PC-9 (cell line): ENCODE data around the gene ADGRV1. TPM values are rescaled to one million over a fixed set of nuclear protein-coding genes. Genes with fewer than 3 reads are reported as not detected.

Experiments
- BruUV-seq: library from RNA; stranded (reverse); fragments of 400-500 nt; replicated peaks from 2 replicates; lab custom pipeline; 2021; lab: Mats Ljungman, UMichigan
- CTCF ChIA-PET: fragments of 300-600 bp; sonication (Branson Sonifier 250); formaldehyde crosslinking; loops from one replicate; lab custom pipeline; 2022; ENCODE audit warnings: antibody characterized with exemption; lab: Charles Lee
- POLR2A ChIA-PET: fragments of 300-600 bp; sonication (Branson Sonifier 250); formaldehyde crosslinking; loops from one replicate; lab custom pipeline; 2022; ENCODE audit warnings: antibody characterized with exemption; ENCODE audit not compliant: unreplicated experiment; lab: Charles Lee
- DNase-seq, 2 experiments: peaks; one replicate each; pipeline versions ENCODE4 v3.0.0 to v3.0.0-alpha.2; 2015 to 2022; ENCODE audit warnings: mixed read lengths in 1 of 2
- H2AFZ ChIP-seq: fragments of 200-600 bp; sonication (generic); 2 replicates; pipeline ENCODE4 v1.8.1; 2017; ENCODE audit warnings: antibody characterized with exemption
- H3F3A ChIP-seq: fragments of 200-600 bp; sonication (generic); 2 replicates; pipeline ENCODE4 v1.8.1; 2017; ENCODE audit warnings: antibody characterized with exemption, mild to moderate bottlenecking, low read depth; ENCODE audit not compliant: insufficient read depth
- H3K27ac ChIP-seq: fragments of 200-600 bp; sonication (generic); 2 replicates; pipeline ENCODE4 v1.6.1; 2016; ENCODE audit warnings: mixed run types
- H3K27me3 ChIP-seq: fragments of 200-600 bp; sonication (generic); 2 replicates; pipeline ENCODE4 v1.6.1; 2016; ENCODE audit warnings: low read depth, mixed run types; ENCODE audit not compliant: insufficient read depth
- H3K36me3 ChIP-seq: fragments of 200-600 bp; sonication (generic); 2 replicates; pipeline ENCODE4 v1.6.1; 2016; ENCODE audit warnings: low read depth, mixed run types
- H3K4me1 ChIP-seq: fragments of 200-600 bp; sonication (generic); replicated peaks from 2 replicates; pipeline ENCODE4 v1.6.1; 2016; ENCODE audit warnings: mixed run types; ENCODE audit not compliant: insufficient read depth
- H3K4me2 ChIP-seq: fragments of 200-600 bp; sonication (generic); 2 replicates; pipeline ENCODE4 v1.6.1; 2017; ENCODE audit warnings: mixed run types
- H3K4me3 ChIP-seq: fragments of 200-600 bp; sonication (generic); 2 replicates; pipeline ENCODE4 v1.6.1; 2016; ENCODE audit warnings: mixed run types
- H3K79me2 ChIP-seq: fragments of 200-600 bp; sonication (generic); 2 replicates; pipeline ENCODE4 v1.6.1; 2017; ENCODE audit warnings: low read depth, mixed run types
- H3K9me2 ChIP-seq: fragments of 200-600 bp; sonication (generic); 2 replicates; pipeline ENCODE4 v1.8.1; 2017; ENCODE audit warnings: mild to moderate bottlenecking; ENCODE audit not compliant: insufficient read depth
- H3K9me3 ChIP-seq: fragments of 200-600 bp; sonication (generic); 2 replicates; pipeline ENCODE4 v1.8.1; 2016; ENCODE audit warnings: low read depth; ENCODE audit not compliant: insufficient read depth
- H4K20me1 ChIP-seq: fragments of 200-600 bp; sonication (generic); 2 replicates; pipeline ENCODE4 v1.8.1; 2017; ENCODE audit not compliant: insufficient read depth
- EZH2 ChIP-seq: fragments of 200-600 bp; sonication (generic); IDR thresholded peaks from 2 replicates; pipeline ENCODE4 v1.8.0; 2017; ENCODE audit warnings: antibody characterized with exemption, low read depth
- intact Hi-C: fragments of 100-400 bp; cut with micrococcal nuclease; formaldehyde crosslinking; loops from one replicate; pipeline ENCODE4 v1.10.0; 2022; ENCODE audit not compliant: unreplicated experiment
- total RNA-seq: library from RNA; stranded (reverse); gene quantifications from 2 replicates; pipeline ENCODE4 v1.2.3, GENCODE V29; 2021
- TF ChIP-seq, protein P1 (sequence below): fragments of 200-600 bp; sonication (generic); conservative IDR thresholded peaks from 2 replicates; pipeline ENCODE4 v1.6.1; 2017; ENCODE audit warnings: mixed run types, antibody characterized with exemption, mild to moderate bottlenecking, moderate library complexity

The ADGRV1 gene
- total RNA-seq, 1 experiment from 2014 or later, result 1.0 TPM

DNA sequence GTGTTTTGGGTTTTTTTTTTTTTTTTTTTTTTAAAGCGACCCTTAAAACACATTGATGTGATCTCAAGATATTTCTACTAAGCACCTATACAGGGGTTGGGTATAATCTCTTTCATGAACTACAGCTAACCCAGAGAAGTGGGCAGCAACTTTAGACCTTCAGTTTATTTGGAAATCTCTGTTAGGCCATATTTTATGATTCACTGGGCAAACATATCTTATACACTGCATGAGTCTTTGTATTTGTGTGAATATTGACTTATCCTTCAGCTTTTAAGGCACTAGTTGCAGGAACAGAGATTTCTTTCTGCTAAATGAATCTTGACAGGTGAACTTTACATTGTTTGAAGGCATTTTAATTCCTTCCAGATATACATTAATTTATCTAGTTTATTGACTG is 630.2 kb downstream of the ADGRV1 start:
- intact Hi-C loops, result no loop called here
- no peak for TF ChIP-seq EZH2
- TF ChIP-seq, protein P1, sequence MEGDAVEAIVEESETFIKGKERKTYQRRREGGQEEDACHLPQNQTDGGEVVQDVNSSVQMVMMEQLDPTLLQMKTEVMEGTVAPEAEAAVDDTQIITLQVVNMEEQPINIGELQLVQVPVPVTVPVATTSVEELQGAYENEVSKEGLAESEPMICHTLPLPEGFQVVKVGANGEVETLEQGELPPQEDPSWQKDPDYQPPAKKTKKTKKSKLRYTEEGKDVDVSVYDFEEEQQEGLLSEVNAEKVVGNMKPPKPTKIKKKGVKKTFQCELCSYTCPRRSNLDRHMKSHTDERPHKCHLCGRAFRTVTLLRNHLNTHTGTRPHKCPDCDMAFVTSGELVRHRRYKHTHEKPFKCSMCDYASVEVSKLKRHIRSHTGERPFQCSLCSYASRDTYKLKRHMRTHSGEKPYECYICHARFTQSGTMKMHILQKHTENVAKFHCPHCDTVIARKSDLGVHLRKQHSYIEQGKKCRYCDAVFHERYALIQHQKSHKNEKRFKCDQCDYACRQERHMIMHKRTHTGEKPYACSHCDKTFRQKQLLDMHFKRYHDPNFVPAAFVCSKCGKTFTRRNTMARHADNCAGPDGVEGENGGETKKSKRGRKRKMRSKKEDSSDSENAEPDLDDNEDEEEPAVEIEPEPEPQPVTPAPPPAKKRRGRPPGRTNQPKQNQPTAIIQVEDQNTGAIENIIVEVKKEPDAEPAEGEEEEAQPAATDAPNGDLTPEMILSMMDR, result no peak
- Histone ChIP-seq H2AFZ (no peak overlapping the region), H3K27me3 (no peaks in the 10 kb centered on the region), H3K9me2 (0 out of 2 replicates have a peak, but pooled peaks cover 4% of the 10 kb centered on the region), H3K27ac (no peak overlapping the region), H3K4me2 (no peak overlapping the region; the same call in 1 of the 2 replicates), H4K20me1 (no peaks in the 10 kb centered on the region), H3K4me1 (peaks cover 15% of the 10 kb centered on the region; the same call in 1 of the 2 replicates), H3K9me3 (no peaks in the 10 kb centered on the region), H3K79me2 (no peaks in the 10 kb centered on the region), H3K4me3 (no peak overlapping the region), H3F3A (no peaks in the 10 kb centered on the region), H3K36me3 (no peaks in the 10 kb centered on the region)
- DNase-seq, result no peak
- BruUV-seq, result no TSS peak
- POLR2A ChIA-PET, result no interaction called here
- CTCF ChIA-PET, result no interaction called here

GRCh38 chr5:91189480-91190313 is 631.1 kb downstream of the ADGRV1 start:
- CTCF ChIA-PET, result no interaction called here

GRCh38 chr5:91190314-91190690 is 631.7 kb downstream of the ADGRV1 start:
- no peak overlapping the region for H3K4me3 ChIP-seq

More at GRCh38 chr5:91189480-91190313, 631.1 kb downstream of the ADGRV1 start:
- Histone ChIP-seq H2AFZ (peak overlapping the region; percentile 59; the same call in 1 of the 2 replicates), H3K4me2 (peak overlapping the region; percentile 35), H3K27me3 (no peaks in the 10 kb centered on the region), H3K4me1 (peaks cover 13% of the 10 kb centered on the region; the same call in 1 of the 2 replicates), H4K20me1 (no peaks in the 10 kb centered on the region), H3F3A (no peaks in the 10 kb centered on the region), H3K36me3 (no peaks in the 10 kb centered on the region), H3K27ac (no peak overlapping the region), H3K4me3 (no peak overlapping the region), H3K9me3 (no peaks in the 10 kb centered on the region), H3K79me2 (no peaks in the 10 kb centered on the region), H3K9me2 (0 out of 2 replicates have a peak, but pooled peaks cover 4% of the 10 kb centered on the region)
- no TSS peak for BruUV-seq
- no peak for TF ChIP-seq EZH2
- TF ChIP-seq, protein P1, result no peak
- POLR2A ChIA-PET, result interaction anchor here (0.8 kb wide), 1 partner anchor 194 kb away, joined by 4 read pairs; the partner anchor contains the start of gene ARRDC3
- peak in 1 of 2 experiments; percentile 43 for DNase-seq
- intact Hi-C loops, result no loop called here

More at GRCh38 chr5:91190314-91190690, 631.7 kb downstream of the ADGRV1 start:
- Histone ChIP-seq H3K27ac (no peak overlapping the region), H3K4me1 (peaks cover 13% of the 10 kb centered on the region; the same call in 1 of the 2 replicates), H2AFZ (peak overlapping the region; percentile 59; the same call in 1 of the 2 replicates), H3K79me2 (no peaks in the 10 kb centered on the region), H3K4me2 (peak overlapping the region; percentile 35; the same call in 1 of the 2 replicates), H3K36me3 (no peaks in the 10 kb centered on the region), H3K9me2 (0 out of 2 replicates have a peak, but pooled peaks cover 4% of the 10 kb centered on the region), H3K9me3 (no peaks in the 10 kb centered on the region), H4K20me1 (no peaks in the 10 kb centered on the region), H3K27me3 (no peaks in the 10 kb centered on the region), H3F3A (no peaks in the 10 kb centered on the region)
- TF ChIP-seq EZH2, result no peak
- TF ChIP-seq, protein P1, result no peak
- DNase-seq, result no peak
- intact Hi-C loops, result no loop called here
- ChIA-PET CTCF (no interaction called here), POLR2A (no interaction called here)
- BruUV-seq, result no TSS peak
